Transverse colon (tissue), 4 donors: ENCODE results near the gene WAPL. TPM values are rescaled to one million over a fixed set of nuclear protein-coding genes. Genes with fewer than 3 reads are reported as not detected.

Experiments used
- DNase-seq: peaks from one replicate; pipeline ENCODE4 v3.0.0-alpha.2; 2019
- H3K27ac ChIP-seq, 4 donors: fragments of 200-600 bp; sonication (generic); 2 replicates each; pipeline ENCODE4 v1.5.1; 2016 to 2018; ENCODE audit warnings: inconsistent platforms in 4 of 4
- H3K27me3 ChIP-seq: fragments of 200-600 bp; sonication (generic); 2 replicates; pipeline ENCODE4 v1.5.1; 2017; ENCODE audit warnings: inconsistent platforms
- H3K36me3 ChIP-seq, 4 donors: fragments of 200-600 bp; sonication (generic); 2 replicates each; pipeline ENCODE4 v1.5.1; 2017 to 2019; ENCODE audit warnings: inconsistent platforms in 4 of 4
- H3K4me1 ChIP-seq, 4 donors: fragments of 200-600 bp; sonication (generic); 2 replicates each; pipeline ENCODE4 v1.5.1; 2017 to 2020; ENCODE audit warnings: inconsistent platforms in 4 of 4
- H3K4me3 ChIP-seq, 4 donors: fragments of 200-600 bp; sonication (generic); 1 replicate in 1 of 4; 2 replicates in 3 of 4; pipeline versions ENCODE4 v1.5.1 to v1.6.1; 2017 to 2019; ENCODE audit warnings: inconsistent platforms in 4 of 4
- H3K9me3 ChIP-seq, 2 donors: fragments of 200-600 bp; sonication (generic); 2 replicates each; pipeline ENCODE4 v1.5.1; 2017 to 2019; ENCODE audit warnings: inconsistent platforms in 2 of 2
- EP300 ChIP-seq: sonication (generic); formaldehyde crosslinking; IDR thresholded peaks from one replicate; pipeline ENCODE4 v1.6.1; 2017; ENCODE audit warnings: antibody characterized with exemption, low read depth
- POLR2A ChIP-seq: fragments of 450-650 bp; IDR thresholded peaks from one replicate; pipeline ENCODE4 v1.6.1; 2016; ENCODE audit warnings: antibody characterized with exemption, mild to moderate bottlenecking, moderate library complexity
- POLR2AphosphoS5 ChIP-seq, 3 donors: sonication (generic); formaldehyde crosslinking; IDR thresholded peaks; one replicate each; pipeline ENCODE4 v1.6.1; 2016; ENCODE audit warnings: antibody characterized with exemption in 3 of 3
- WGBS, 2 donors: methylation state at CpG; one replicate each; pipeline ENCODE4 v1.1.5; 2018; ENCODE audit warnings: low coverage in 1 of 2; 5-methylcytosine and 5-hydroxymethylcytosine counted together
- in situ Hi-C, 4 donors: fragments of 200-750 bp; cut with MboI; loops; one replicate each; pipeline versions ENCODE4 v1.15.0 to v1.15.1; 2017; ENCODE audit warnings: low sequenced_read_pairs in 3 of 4, low pct_ligation_motif_present in 1 of 4, low pct_unique_long_range_greater_than_20kb in 1 of 4
- intact Hi-C: fragments of 100-400 bp; cut with DNase I; formaldehyde crosslinking; loops from one replicate; pipeline ENCODE4 v1.15.1; 2023; ENCODE audit warnings: low total_unique reads
- total RNA-seq, 4 donors: library from RNA; depleted of rRNA; stranded (reverse); fragments of >200 nt; gene quantifications; one replicate each; pipeline ENCODE4 v1.1.0, GENCODE V29; 2016
- TF ChIP-seq, protein P1 (sequence below), 5 experiments: fragments of 200-600 bp in 3 of 5; fragments of 450-650 bp in 2 of 5; sonication (generic) in 3 of 5; IDR thresholded peaks; 1 replicate in 2 of 5; 2 replicates in 3 of 5; pipeline ENCODE4 v1.5.1; 2016 to 2017; ENCODE audit warnings: antibody characterized with exemption in 5 of 5, inconsistent platforms in 3 of 5, mild to moderate bottlenecking in 2 of 5, moderate library complexity in 1 of 5

The WAPL gene
- total RNA-seq, 4 donors from 2014 or later: 26.6 to 71.4 (median 41.0) TPM

- no peaks in the 10 kb centered on the region for H3K27me3 ChIP-seq
- 89 to 90% methylated on average over 4 to 7 of the region's 7 CpGs for WGBS, 2 donors
- intact Hi-C loops (no loop called here), in situ Hi-C loops (no loop called here)
- peaks cover 0 to 56% (median 15%) of the 10 kb centered on the region in 4 donors for H3K36me3 ChIP-seq
- H3K4me1 ChIP-seq: peaks cover 0 to 2% (median 0%) of the 10 kb centered on the region in 4 donors
- TF ChIP-seq, protein P1, sequence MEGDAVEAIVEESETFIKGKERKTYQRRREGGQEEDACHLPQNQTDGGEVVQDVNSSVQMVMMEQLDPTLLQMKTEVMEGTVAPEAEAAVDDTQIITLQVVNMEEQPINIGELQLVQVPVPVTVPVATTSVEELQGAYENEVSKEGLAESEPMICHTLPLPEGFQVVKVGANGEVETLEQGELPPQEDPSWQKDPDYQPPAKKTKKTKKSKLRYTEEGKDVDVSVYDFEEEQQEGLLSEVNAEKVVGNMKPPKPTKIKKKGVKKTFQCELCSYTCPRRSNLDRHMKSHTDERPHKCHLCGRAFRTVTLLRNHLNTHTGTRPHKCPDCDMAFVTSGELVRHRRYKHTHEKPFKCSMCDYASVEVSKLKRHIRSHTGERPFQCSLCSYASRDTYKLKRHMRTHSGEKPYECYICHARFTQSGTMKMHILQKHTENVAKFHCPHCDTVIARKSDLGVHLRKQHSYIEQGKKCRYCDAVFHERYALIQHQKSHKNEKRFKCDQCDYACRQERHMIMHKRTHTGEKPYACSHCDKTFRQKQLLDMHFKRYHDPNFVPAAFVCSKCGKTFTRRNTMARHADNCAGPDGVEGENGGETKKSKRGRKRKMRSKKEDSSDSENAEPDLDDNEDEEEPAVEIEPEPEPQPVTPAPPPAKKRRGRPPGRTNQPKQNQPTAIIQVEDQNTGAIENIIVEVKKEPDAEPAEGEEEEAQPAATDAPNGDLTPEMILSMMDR (IDR thresholded peaks at IDR 0.05): no peak
- TF ChIP-seq POLR2A (no peak), EP300 (no peak), POLR2AphosphoS5 (IDR thresholded peaks at IDR 0.05) (no peak)
- no peak overlapping the region for H3K4me3 ChIP-seq
- H3K9me3 ChIP-seq: no peaks in the 10 kb centered on the region
- no peak for DNase-seq
- no peak overlapping the region for H3K27ac ChIP-seq
Measured at GRCh38 chr10:86449926-86450558, 71.5 kb downstream of the WAPL start.

DNA sequence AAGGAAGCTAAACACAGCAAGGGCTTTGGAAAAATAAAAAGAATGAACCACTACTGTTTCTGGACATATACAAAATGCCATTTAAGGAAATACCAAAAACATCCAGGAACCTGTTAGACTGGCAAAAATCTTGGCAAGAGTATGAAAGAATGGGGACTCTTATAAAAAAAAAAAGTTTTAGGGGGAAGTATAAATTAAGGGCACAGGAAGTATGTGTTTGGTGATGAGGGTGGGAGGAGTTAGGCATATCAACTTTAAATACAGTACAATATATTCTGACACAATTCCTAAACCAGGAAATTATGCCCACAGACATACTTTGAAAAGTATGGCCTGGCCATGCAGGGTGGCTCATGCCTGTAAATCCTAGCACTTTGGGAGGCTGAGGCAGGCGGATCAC lies 74.2 kb downstream of the WAPL start:
- Histone ChIP-seq H3K4me1 (peaks cover 0 to 2% (median 0%) of the 10 kb centered on the region in 4 donors), H3K36me3 (peaks cover 0 to 74% (median 10%) of the 10 kb centered on the region in 4 donors), H3K27ac (no peak overlapping the region), H3K9me3 (no peaks in the 10 kb centered on the region), H3K27me3 (no peaks in the 10 kb centered on the region), H3K4me3 (no peak overlapping the region)
- intact Hi-C loops (no loop called here), in situ Hi-C loops (no loop called here)
- TF ChIP-seq POLR2AphosphoS5 (IDR thresholded peaks at IDR 0.05): no peak
- TF ChIP-seq, protein P1 (IDR thresholded peaks at IDR 0.05): no peak
- TF ChIP-seq EP300: no peak
- no peak for TF ChIP-seq POLR2A
- WGBS, 2 donors: 94% methylated on average over 1 of the region's 1 CpG; no CpG with 5 or more reads in 1 of the 2 donors
- no peak for DNase-seq

- no peak for DNase-seq
- H3K4me1 ChIP-seq: peaks cover 0 to 2% (median 0%) of the 10 kb centered on the region in 4 donors
- no peaks in the 10 kb centered on the region for H3K27me3 ChIP-seq
- no peak for TF ChIP-seq POLR2AphosphoS5 (IDR thresholded peaks at IDR 0.05)
- TF ChIP-seq, protein P1 (IDR thresholded peaks at IDR 0.05): no peak
- TF ChIP-seq POLR2A: no peak
- no peak for TF ChIP-seq EP300
- H3K27ac ChIP-seq: no peak overlapping the region
- WGBS, 2 donors: 67 to 86% methylated on average over 1 of the region's 1 CpG
- intact Hi-C loops: no loop called here
- H3K4me3 ChIP-seq: no peak overlapping the region
- no peaks in the 10 kb centered on the region for H3K9me3 ChIP-seq
- peaks cover 0 to 74% (median 10%) of the 10 kb centered on the region in 4 donors for H3K36me3 ChIP-seq
- in situ Hi-C loops: no loop called here
Measured at GRCh38 chr10:86446987-86447386, 74.6 kb downstream of the WAPL start.

DNA sequence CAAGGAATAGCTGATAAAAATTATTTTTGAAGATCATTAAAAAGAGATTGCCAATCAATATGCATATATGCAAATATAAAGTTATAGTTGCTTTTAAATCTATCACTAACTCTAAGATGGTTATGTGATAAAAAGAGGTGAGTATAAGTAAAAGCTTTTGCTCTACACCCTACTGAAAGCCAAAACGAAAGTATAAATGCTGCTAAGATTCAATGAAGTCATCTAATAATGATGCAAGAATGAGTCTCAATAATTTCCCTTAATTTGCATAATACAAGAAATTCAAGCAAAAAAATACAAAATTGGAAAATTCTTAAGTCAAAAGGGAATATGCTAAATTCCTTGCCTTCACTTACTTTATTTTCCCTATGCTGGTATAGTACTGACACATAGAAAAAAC lies 75.2 kb downstream of the WAPL start:
- peaks cover 0 to 71% (median 10%) of the 10 kb centered on the region in 4 donors for H3K36me3 ChIP-seq
- no peak for TF ChIP-seq EP300
- TF ChIP-seq, protein P1 (IDR thresholded peaks at IDR 0.05): no peak
- TF ChIP-seq POLR2A: no peak
- no peak for TF ChIP-seq POLR2AphosphoS5 (IDR thresholded peaks at IDR 0.05)
- in situ Hi-C loops: no loop called here
- no peak for DNase-seq
- H3K27me3 ChIP-seq: no peaks in the 10 kb centered on the region
- no peaks in the 10 kb centered on the region for H3K9me3 ChIP-seq
- H3K4me3 ChIP-seq: no peak overlapping the region
- peaks cover 0 to 2% (median 0%) of the 10 kb centered on the region in 4 donors for H3K4me1 ChIP-seq
- intact Hi-C loops: no loop called here
- H3K27ac ChIP-seq: no peak overlapping the region
- 82 to 91% methylated on average over 1 of the region's 1 CpG for WGBS, 2 donors
